Erythroblast (primary cell): ENCODE measurements around the gene BTBD8.

Experiments used
- GATA1 ChIP-seq: IDR thresholded peaks from 2 replicates; pipeline ENCODE4 v1.6.1; 2011; ENCODE audit warnings: low read depth, mild to moderate bottlenecking, control low read depth, low read length, moderate library complexity
- POLR2A ChIP-seq: IDR thresholded peaks from 2 replicates; pipeline ENCODE4 v1.6.1; 2011; ENCODE audit warnings: mild to moderate bottlenecking, low read length

DNA sequence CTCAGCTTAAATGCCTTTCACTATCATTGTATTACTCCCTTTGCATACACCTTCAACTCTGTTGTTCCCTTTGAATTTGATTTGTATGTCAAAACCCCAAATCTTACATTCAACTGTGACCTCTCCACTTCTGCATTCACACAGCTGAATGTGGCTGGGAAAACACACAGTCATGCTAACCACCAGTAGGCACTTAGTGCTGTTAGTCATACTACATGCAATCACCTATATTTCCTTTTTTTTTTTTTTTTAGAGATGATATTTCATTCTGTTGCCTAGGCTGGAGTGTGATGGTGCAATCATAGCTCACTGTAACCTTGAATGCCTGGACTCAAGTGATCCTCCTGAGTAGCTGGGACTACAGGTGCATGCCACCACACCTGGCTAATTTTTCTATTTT, 16.2 kb downstream of the BTBD8 start:
- no peak for TF ChIP-seq POLR2A
- no peak for TF ChIP-seq GATA1
